H1 (cell line): ENCODE results near the gene RADIL. TPM values are rescaled to one million over a fixed set of nuclear protein-coding genes. Genes with fewer than 3 reads are reported as not detected.

Experiments
- CTCF ChIA-PET: fragments of 300-600 bp; sonication (Branson Sonifier 250); formaldehyde crosslinking; loops from one replicate; lab custom pipeline; 2021; ENCODE audit not compliant: partially characterized antibody; lab: Charles Lee
- POLR2A ChIA-PET: fragments of 300-600 bp; sonication (Branson Sonifier 250); formaldehyde crosslinking; loops from one replicate; lab custom pipeline; 2021; ENCODE audit warnings: inconsistent platforms; ENCODE audit not compliant: partially characterized antibody; lab: Charles Lee
- DNase-seq, 2 experiments: peaks; one replicate each; pipeline versions ENCODE4 v3.0.0 to v3.0.0-alpha.2; 2010 to 2022; ENCODE audit warnings: low spot score in 2 of 2, low read depth in 1 of 2, mixed read lengths in 1 of 2
- FAIRE-seq: peaks from 2 replicates; lab custom pipeline; 2011; peaks lifted over from hg19 to GRCh38; lab: Jason Lieb, UNC
- H2AFZ ChIP-seq: 2 replicates; pipeline ENCODE4 v1.8.1; 2012; ENCODE audit warnings: low read length, inconsistent platforms
- H2AK5ac ChIP-seq: 2 replicates; pipeline ENCODE4 v1.6.1; 2013; ENCODE audit warnings: low read depth, low read length
- H2BK120ac ChIP-seq: replicated peaks from 2 replicates; pipeline ENCODE3; 2013; ENCODE audit warnings: low read depth, low read length, inconsistent platforms
- H2BK12ac ChIP-seq: 2 replicates; pipeline ENCODE4 v1.6.1; 2013; ENCODE audit warnings: low read depth, low read length
- H2BK15ac ChIP-seq: 2 replicates; pipeline ENCODE4 v1.6.1; 2013; ENCODE audit warnings: low read length
- H2BK20ac ChIP-seq: 2 replicates; pipeline ENCODE4 v1.6.1; 2013; ENCODE audit warnings: low read length
- H2BK5ac ChIP-seq: 2 replicates; pipeline ENCODE4 v1.6.1; 2013; ENCODE audit warnings: low read depth, low read length
- H3K14ac ChIP-seq: 2 replicates; pipeline ENCODE4 v1.6.1; 2013; ENCODE audit warnings: inconsistent platforms; ENCODE audit not compliant: insufficient read length
- H3K18ac ChIP-seq: 2 replicates; pipeline ENCODE4 v1.6.1; 2013; ENCODE audit warnings: low read length; ENCODE audit errors: extremely low read depth
- H3K23ac ChIP-seq: 2 replicates; pipeline ENCODE4 v1.6.1; 2013; ENCODE audit warnings: inconsistent platforms; ENCODE audit not compliant: insufficient read length
- H3K23me2 ChIP-seq: 2 replicates; pipeline ENCODE4 v1.6.1; 2013; ENCODE audit warnings: low read depth, low read length
- H3K27ac ChIP-seq: 2 replicates; pipeline ENCODE4 v1.6.1; 2011; ENCODE audit warnings: low read depth, low read length, inconsistent platforms
- H3K27me3 ChIP-seq, 4 experiments: replicated peaks in 1 of 4; 1 replicate in 1 of 4; 2 replicates in 3 of 4; pipeline versions ENCODE4 v1.6.1 to v1.8.1; 2011 to 2013; ENCODE audit warnings: low read length in 3 of 4, mild to moderate bottlenecking in 3 of 4, inconsistent platforms in 2 of 4, mixed read lengths in 2 of 4, moderate library complexity in 1 of 4; ENCODE audit not compliant: control insufficient read depth in 3 of 4, insufficient read depth in 3 of 4; ENCODE audit errors: extremely low read depth in 1 of 4
- H3K36me3 ChIP-seq, 4 experiments: 2 replicates each; pipeline versions ENCODE4 v1.6.1 to v1.8.1; 2011 to 2013; ENCODE audit warnings: mild to moderate bottlenecking in 4 of 4, low read length in 3 of 4, moderate library complexity in 2 of 4, control low read depth in 1 of 4, inconsistent platforms in 1 of 4; ENCODE audit not compliant: insufficient read depth in 4 of 4, control insufficient read depth in 2 of 4
- H3K4ac ChIP-seq: replicated peaks from 2 replicates; pipeline ENCODE3; 2013; ENCODE audit warnings: low read length, low read depth, mixed read lengths, inconsistent platforms; ENCODE audit not compliant: insufficient read length
- H3K4me1 ChIP-seq, 4 experiments: replicated peaks in 1 of 4; 1 replicate in 1 of 4; 2 replicates in 3 of 4; pipeline versions ENCODE4 v1.6.1 to v1.8.1; 2011 to 2013; ENCODE audit warnings: low read length in 3 of 4, inconsistent platforms in 2 of 4, mixed read lengths in 1 of 4; ENCODE audit not compliant: insufficient read depth in 4 of 4, control insufficient read depth in 3 of 4
- H3K4me2 ChIP-seq, 2 experiments: 2 replicates each; pipeline versions ENCODE4 v1.6.1 to v1.8.1; 2011 to 2013; ENCODE audit warnings: low read depth in 2 of 2, low read length in 2 of 2, control low read depth in 1 of 2, inconsistent platforms in 1 of 2, mild to moderate bottlenecking in 1 of 2; ENCODE audit not compliant: insufficient read depth in 1 of 2
- H3K4me3 ChIP-seq, 4 experiments: fragments of 200-600, 300-600 bp in 1 of 4; sonication (generic), shearing (Covaris generic), sonication (Bioruptor Twin) in 1 of 4; 2 replicates each; pipeline versions ENCODE4 v1.5.1 to v1.8.1; 2011 to 2016; ENCODE audit warnings: low read length in 4 of 4, low read depth in 3 of 4, control low read depth in 2 of 4, inconsistent platforms in 2 of 4, mild to moderate bottlenecking in 2 of 4, mixed read lengths in 1 of 4, moderate library complexity in 1 of 4; ENCODE audit not compliant: insufficient read depth in 2 of 4; ENCODE audit errors: extremely low read depth in 1 of 4
- H3K56ac ChIP-seq: replicated peaks from 2 replicates; pipeline ENCODE3; 2013; ENCODE audit warnings: low read depth, mild to moderate bottlenecking, mixed read lengths, low read length, inconsistent platforms; ENCODE audit not compliant: insufficient read length
- H3K79me1 ChIP-seq: 2 replicates; pipeline ENCODE4 v1.6.1; 2013; ENCODE audit warnings: low read depth, low read length, control low read depth
- H3K79me2 ChIP-seq, 2 experiments: 2 replicates each; pipeline versions ENCODE4 v1.6.1 to v1.8.1; 2012 to 2013; ENCODE audit warnings: low read length in 2 of 2, mild to moderate bottlenecking in 2 of 2, inconsistent platforms in 1 of 2; ENCODE audit not compliant: insufficient read depth in 2 of 2, control insufficient read depth in 1 of 2
- H3K9ac ChIP-seq, 4 experiments: replicated peaks in 1 of 4; 1 replicate in 1 of 4; 2 replicates in 3 of 4; pipeline versions ENCODE4 v1.6.1 to v1.8.1; 2011 to 2013; ENCODE audit warnings: low read depth in 3 of 4, low read length in 3 of 4, control low read depth in 2 of 4, mild to moderate bottlenecking in 2 of 4, moderate library complexity in 2 of 4, inconsistent platforms in 1 of 4; ENCODE audit errors: extremely low read depth in 1 of 4
- H3K9me3 ChIP-seq, 2 experiments: 2 replicates each; pipeline versions ENCODE4 v1.6.1 to v1.8.1; 2012 to 2013; ENCODE audit warnings: mild to moderate bottlenecking in 2 of 2, moderate library complexity in 2 of 2, control low read depth in 1 of 2, inconsistent platforms in 1 of 2, low read depth in 1 of 2, low read length in 1 of 2, mixed read lengths in 1 of 2; ENCODE audit not compliant: insufficient read depth in 2 of 2
- H4K20me1 ChIP-seq, 2 experiments: replicated peaks in 1 of 2; 2 replicates each; pipeline versions ENCODE3 to v1.8.1; 2011 to 2013; ENCODE audit warnings: inconsistent platforms in 2 of 2, low read length in 2 of 2, mild to moderate bottlenecking in 1 of 2; ENCODE audit not compliant: insufficient read depth in 2 of 2, control insufficient read depth in 1 of 2
- H4K5ac ChIP-seq: 2 replicates; pipeline ENCODE4 v1.6.1; 2013; ENCODE audit warnings: low read length, low read depth, mixed read lengths, inconsistent platforms; ENCODE audit not compliant: insufficient read length
- H4K8ac ChIP-seq: 2 replicates; pipeline ENCODE4 v1.8.0; 2013; ENCODE audit warnings: mild to moderate bottlenecking, moderate library complexity, low read length, inconsistent platforms; ENCODE audit not compliant: insufficient read depth; ENCODE audit errors: extremely low read depth
- H4K91ac ChIP-seq: replicated peaks from 2 replicates; pipeline ENCODE3; 2013; ENCODE audit warnings: low read length, mixed read lengths, inconsistent platforms; ENCODE audit not compliant: insufficient read length
- WGBS, 2 experiments: shearing (Covaris generic) in 1 of 2; methylation state at CpG; one replicate each; pipeline versions ENCODE4 v1.1.6 to v1.1.7; 2013 to 2015; ENCODE audit warnings: low lambda C conversion rate in 2 of 2, mixed read lengths in 2 of 2, inconsistent platforms in 1 of 2, low coverage in 1 of 2, missing lambda C conversion rate in 1 of 2; ENCODE audit not compliant: insufficient replicate concordance in 2 of 2, insufficient coverage in 1 of 2, insufficient read length in 1 of 2; ENCODE audit errors: extremely low coverage in 1 of 2, missing lambda C conversion rate in 1 of 2; 5-methylcytosine and 5-hydroxymethylcytosine counted together
- polyA plus RNA-seq, 7 experiments: library from polyadenylated mRNA; depleted of rRNA in 3 of 7; stranded (reverse) in 5 of 7; unstranded in 2 of 7; fragments of >200 nt in 5 of 7; fragments of 200-250 nt in 2 of 7; gene quantifications; 1 replicate in 5 of 7; 2 replicates in 1 of 7; 4 replicates in 1 of 7; pipeline versions ENCODE4 v1.2.1 to v1.2.3, GENCODE V29; 2011 to 2013; ENCODE audit warnings: missing spikeins in 2 of 7, mixed read lengths in 2 of 7
- total RNA-seq: library from RNA; stranded (reverse); fragmentation: NEBNext Ultra II Directional; extraction: Animal tissue kit (Norgen Biotek cat#: 25700); gene quantifications from 2 replicates; pipeline ENCODE4 v1.2.1, GENCODE V29; 2021

The RADIL gene
- total and polyA plus RNA-seq, 2 of the 8 experiments (the other 6 are each of a cell fraction or from before 2014, with no cell fraction given) = 5.0 to 5.4 TPM

GRCh38 chr7:4906682-4907081, 23.2 kb upstream of the RADIL start:
- H3K18ac ChIP-seq = no peak overlapping the region
- H3K4me3 ChIP-seq = no peak overlapping the region
- CTCF ChIA-PET = interaction anchor here (1.4 kb wide), 1 partner anchor 12 kb away, joined by 3 read pairs; no protein-coding TSS in a partner anchor
- no peak overlapping the region for H3K23ac ChIP-seq
- peaks cover 2% of the 10 kb centered on the region; the same call in 1 of the 2 replicates for H3K23me2 ChIP-seq
- H3K4ac ChIP-seq = no peak overlapping the region
- no peak overlapping the region for H2BK120ac ChIP-seq
- DNase-seq (no peak), FAIRE-seq (no peak)
- H2AFZ ChIP-seq = no peak overlapping the region
- H4K8ac ChIP-seq = no peak overlapping the region
- H4K5ac ChIP-seq = no peak overlapping the region
- 100% methylated on average over 1 of the region's 1 CpG; no CpG with 5 or more reads in 1 of the 2 experiments for WGBS, 2 experiments
- H3K14ac ChIP-seq = no peak overlapping the region
- H2BK5ac ChIP-seq = no peak overlapping the region
- H3K9ac ChIP-seq = no peak overlapping the region
- no peak overlapping the region for H3K56ac ChIP-seq
- no peak overlapping the region for H2AK5ac ChIP-seq
- no peak overlapping the region for H3K4me2 ChIP-seq
- no peaks in the 10 kb centered on the region for H3K4me1 ChIP-seq
- H2BK15ac ChIP-seq = no peak overlapping the region
- H3K36me3 ChIP-seq = no peaks in the 10 kb centered on the region
- H3K79me1 ChIP-seq = no peaks in the 10 kb centered on the region
- no peak overlapping the region for H2BK12ac ChIP-seq
- H3K79me2 ChIP-seq = no peaks in the 10 kb centered on the region
- no peak overlapping the region for H2BK20ac ChIP-seq
- peaks cover 9 to 11% of the 10 kb centered on the region in 2 experiments; a peak in 2 of 4 replicates for H3K9me3 ChIP-seq
- no peaks in the 10 kb centered on the region for H4K20me1 ChIP-seq
- POLR2A ChIA-PET = no interaction called here
- H4K91ac ChIP-seq = no peak overlapping the region
- no peak overlapping the region for H3K27ac ChIP-seq
- no peaks in the 10 kb centered on the region for H3K27me3 ChIP-seq
